Right forelimb (tissue), 1 donor: ENCODE measurements around the gene ASB12.
"Not testable (repeated sequence)": the region's sequence is repeated elsewhere in the genome, so short reads cannot be mapped to it uniquely, and the experiment has no call there.

Experiments
- DNase-seq: peaks from one replicate; pipeline ENCODE4 v3.0.0-alpha.2; 2018

ASB12 gene

GRCh38 chrX:64230123-64230970 lies at the start of gene ASB12:
ASB12 (minus strand) TSS chrX:64230607; CDS start chrX:64225650, 4,957 bp downstream.
- no peak for DNase-seq

GRCh38 chrX:64265265-64265664 lies 34.9 kb upstream of the ASB12 start:
- no peak for DNase-seq

DNA sequence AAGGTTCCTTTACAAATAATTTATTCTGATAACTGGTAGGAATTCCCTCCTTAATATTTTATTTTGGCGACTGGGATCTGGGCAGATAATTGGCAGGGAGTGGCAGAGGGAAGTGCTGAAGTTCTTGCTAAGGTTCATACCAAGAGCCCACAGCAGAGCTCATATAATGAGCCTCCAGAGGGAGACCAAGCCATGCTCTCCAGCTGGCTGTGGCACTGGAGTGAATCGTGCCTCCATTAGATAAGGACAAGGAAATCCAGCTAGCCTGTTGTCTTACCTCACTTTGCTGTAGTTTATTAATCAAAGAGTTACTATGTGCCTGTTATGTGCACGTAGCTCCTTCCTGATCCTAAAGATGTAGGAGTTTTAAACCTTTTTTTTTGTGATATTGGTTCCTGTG lies 1.3 kb downstream of the ASB12 start:
- no peak for DNase-seq

GRCh38 chrX:64218023-64218422 lies 12.4 kb downstream of the ASB12 start:
- DNase-seq: no peak

DNA sequence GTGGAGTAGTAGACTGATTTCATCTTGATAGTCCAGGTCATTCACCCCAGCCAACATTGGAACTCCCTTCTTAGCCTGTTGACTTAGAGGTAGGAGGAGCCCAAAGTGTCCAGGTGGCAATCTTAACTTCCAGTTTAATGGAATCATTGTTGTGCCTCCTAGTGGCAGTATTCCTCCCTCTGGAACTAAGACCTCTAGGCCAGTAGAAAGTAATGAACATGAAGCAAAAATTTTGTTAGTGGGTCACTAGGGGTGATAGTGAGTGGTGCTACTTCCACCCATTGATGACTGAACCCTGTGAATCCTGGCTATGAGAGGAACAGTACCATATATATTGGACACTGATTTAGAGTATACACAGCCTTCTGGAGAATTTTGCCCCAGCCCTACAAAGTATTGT lies 16.4 kb downstream of the ASB12 start:
- not testable (repeated sequence) for DNase-seq

- no peak for DNase-seq
Measured at GRCh38 chrX:64206556-64207162, 23.7 kb downstream of the ASB12 start.

DNA sequence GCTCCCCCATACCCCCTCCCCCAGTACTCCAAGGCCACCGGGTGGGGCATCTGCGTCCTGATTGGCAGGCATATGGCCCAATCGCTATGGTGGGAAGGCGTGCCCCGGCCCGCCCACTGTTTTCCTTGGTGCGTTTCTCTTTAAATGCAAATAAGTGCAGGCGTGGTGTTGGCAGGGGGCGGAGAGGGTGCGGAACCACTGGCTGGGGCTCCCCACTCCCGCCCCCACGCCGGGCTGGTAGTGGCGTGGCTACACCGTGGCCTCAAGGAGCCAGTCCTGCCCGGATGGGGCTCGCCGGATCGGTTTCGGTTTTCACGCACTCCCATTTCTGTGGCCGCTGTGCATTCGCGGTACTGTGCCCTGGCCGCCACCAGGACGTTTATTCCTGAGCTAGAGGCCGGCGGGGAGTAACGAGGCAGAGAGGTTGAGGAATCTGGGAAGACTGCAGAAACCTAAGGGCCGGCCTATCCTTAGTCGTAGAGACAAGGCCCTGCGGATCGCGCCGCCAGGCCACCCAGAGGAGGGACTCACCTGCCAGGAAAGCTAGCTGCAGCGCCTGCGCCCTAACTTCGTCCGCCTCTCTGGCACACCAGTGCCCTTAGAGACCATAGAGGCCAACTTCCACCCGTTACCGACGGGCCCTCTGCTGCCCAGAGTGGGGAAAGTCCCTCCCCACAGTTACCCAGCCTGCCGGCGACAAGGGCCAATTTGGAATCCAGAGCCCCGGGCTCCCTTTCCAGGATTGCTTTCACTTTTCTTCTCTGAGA lies 24.5 kb downstream of the ASB12 start:
- DNase-seq: peak; percentile 94

- DNase-seq: no peak
Measured at GRCh38 chrX:64205441-64205734, 25.0 kb downstream of the ASB12 start, which contains the start of gene AMER1. AMER1 (minus strand) TSS chrX:64205708; CDS start chrX:64193286, 12,422 bp downstream.

DNA sequence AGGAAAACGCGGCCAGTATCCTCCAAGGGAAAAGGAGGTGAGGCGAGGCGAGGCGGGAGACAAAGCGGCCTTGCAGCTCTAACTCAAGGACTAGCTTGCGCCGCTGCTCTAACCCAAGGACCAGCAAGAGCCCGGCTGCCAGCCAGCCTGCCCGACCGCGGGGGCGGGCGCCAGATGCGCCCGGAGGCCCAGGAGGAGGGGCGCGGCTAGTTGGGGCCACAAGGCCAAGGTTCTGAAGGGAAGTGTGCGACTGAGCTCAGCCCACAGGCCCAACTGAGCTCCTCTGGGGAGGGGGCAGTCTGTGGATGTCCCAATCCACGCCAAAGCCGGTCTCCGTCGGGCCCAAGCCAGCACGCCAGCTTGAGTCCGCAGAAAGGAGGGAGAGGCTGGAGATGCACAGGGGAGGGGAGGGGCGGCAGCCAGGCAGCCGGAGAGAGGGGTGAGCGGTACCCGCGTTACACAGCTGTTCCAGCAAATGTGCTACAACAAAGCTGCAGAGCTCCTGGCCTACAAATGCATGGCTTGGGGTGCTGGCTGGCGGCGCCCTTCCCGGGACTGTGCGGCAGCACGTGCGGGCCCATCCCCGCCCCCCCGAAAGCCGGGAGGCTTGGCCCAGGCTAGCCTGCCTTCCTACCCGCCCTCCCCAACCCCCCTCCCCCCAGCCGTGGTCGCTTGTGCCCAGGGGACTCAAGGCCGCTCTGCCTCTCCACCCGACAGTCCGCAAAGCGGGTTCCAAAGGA lies 25.5 kb downstream of the ASB12 start:
- peak; percentile 67 for DNase-seq

- DNase-seq: no peak
Measured at GRCh38 chrX:64204252-64204651, 26.2 kb downstream of the ASB12 start.

- DNase-seq: no peak
Measured at GRCh38 chrX:64202808-64203325, 27.5 kb downstream of the ASB12 start.

- no peak for DNase-seq
Measured at GRCh38 chrX:64198036-64198435, 32.4 kb downstream of the ASB12 start.

GRCh38 chrX:64196606-64197005 lies 33.8 kb downstream of the ASB12 start:
- no peak for DNase-seq

- DNase-seq: no peak
Measured at GRCh38 chrX:64195862-64196261, 34.5 kb downstream of the ASB12 start.

- no peak for DNase-seq
Measured at GRCh38 chrX:64192673-64193072, 37.7 kb downstream of the ASB12 start.

DNA sequence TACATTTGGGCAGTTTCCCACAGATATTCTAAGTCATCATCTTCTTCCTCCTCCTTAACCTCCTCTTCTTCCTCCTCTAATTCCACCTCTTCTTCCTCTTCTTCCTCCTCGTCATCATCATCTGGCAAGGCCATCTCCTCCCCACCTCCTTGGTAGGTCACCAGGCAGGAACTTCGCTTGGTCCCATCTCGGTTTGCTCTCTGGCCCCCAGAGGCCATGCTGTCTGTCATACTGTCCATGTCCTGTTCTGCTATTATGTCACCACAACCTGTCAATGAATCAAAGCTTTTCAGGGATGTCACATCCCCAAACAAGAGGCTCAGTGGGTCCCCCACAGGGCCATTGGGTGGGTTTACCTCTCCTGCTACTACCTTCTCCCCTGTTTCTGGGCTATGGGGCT lies 38.4 kb downstream of the ASB12 start:
- no peak for DNase-seq

- DNase-seq: no peak
Measured at GRCh38 chrX:64191281-64192010, 39.0 kb downstream of the ASB12 start.

GRCh38 chrX:64190136-64190740 lies 40.2 kb downstream of the ASB12 start:
- DNase-seq: no peak

DNA sequence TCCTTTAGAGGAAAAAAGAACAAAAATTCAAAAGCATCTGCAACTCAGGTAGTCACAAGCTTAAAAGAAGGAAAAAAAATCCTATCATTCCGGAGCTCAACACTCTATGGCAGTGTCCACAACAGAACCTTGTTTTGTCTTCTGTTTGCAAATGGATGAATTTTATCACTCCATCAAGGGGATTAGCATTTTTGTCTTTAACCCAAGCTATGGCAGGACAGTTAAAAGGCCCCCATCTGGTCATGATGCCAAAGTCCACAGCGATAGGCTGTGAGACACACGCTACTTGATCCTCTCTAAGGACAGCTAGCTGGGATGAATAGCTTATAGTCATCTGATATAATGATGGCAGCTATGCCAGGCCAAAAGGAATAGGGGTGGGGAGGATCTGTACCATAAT lies 41.5 kb downstream of the ASB12 start:
- DNase-seq: no peak

- no peak for DNase-seq
Measured at GRCh38 chrX:64187762-64188150, 42.7 kb downstream of the ASB12 start.

GRCh38 chrX:64186974-64187761 lies 43.2 kb downstream of the ASB12 start:
- no peak for DNase-seq
